Hepatocyte (in vitro differentiated cells): ENCODE data around the gene SATB2. TPM values are rescaled to one million over a fixed set of nuclear protein-coding genes. Genes with fewer than 3 reads are reported as not detected.

Experiments used
- DNase-seq: peaks from one replicate; pipeline ENCODE4 v3.0.0-alpha.2; 2016; ENCODE audit warnings: low spot score
- H2AFZ ChIP-seq: fragments of 200-600 bp; sonication (generic); 2 replicates; pipeline ENCODE4 v1.6.0; 2016; ENCODE audit warnings: antibody characterized with exemption, mild to moderate bottlenecking
- H3K27ac ChIP-seq: fragments of 200-600 bp; sonication (generic); 2 replicates; pipeline ENCODE4 v1.5.1; 2016; ENCODE audit warnings: mild to moderate bottlenecking
- H3K27me3 ChIP-seq: fragments of 200-600 bp; sonication (generic); 2 replicates; pipeline ENCODE4 v1.6.1; 2016
- H3K36me3 ChIP-seq: fragments of 200-600 bp; sonication (generic); replicated peaks from 2 replicates; pipeline ENCODE4 v1.5.1; 2016; ENCODE audit warnings: low read depth; ENCODE audit not compliant: insufficient read depth
- H3K4me1 ChIP-seq: fragments of 200-600 bp; sonication (generic); 2 replicates; pipeline ENCODE4 v1.5.1; 2016; ENCODE audit warnings: mild to moderate bottlenecking, moderate library complexity; ENCODE audit not compliant: insufficient read depth
- H3K4me2 ChIP-seq: fragments of 200-600 bp; sonication (generic); 2 replicates; pipeline ENCODE4 v1.6.0; 2016
- H3K4me3 ChIP-seq: fragments of 200-600 bp; sonication (generic); 2 replicates; pipeline ENCODE4 v1.5.1; 2016; ENCODE audit warnings: mild to moderate bottlenecking
- H3K79me2 ChIP-seq: fragments of 200-600 bp; sonication (generic); 2 replicates; pipeline ENCODE4 v1.6.0; 2017; ENCODE audit warnings: mild to moderate bottlenecking
- H3K9me2 ChIP-seq: fragments of 200-600 bp; sonication (generic); replicated peaks from 2 replicates; pipeline ENCODE4 v1.6.0; 2017; ENCODE audit warnings: mild to moderate bottlenecking; ENCODE audit not compliant: insufficient read depth
- H3K9me3 ChIP-seq: fragments of 200-600 bp; sonication (generic); 2 replicates; pipeline ENCODE4 v1.5.1; 2016; ENCODE audit warnings: low read depth, mild to moderate bottlenecking
- H4K20me1 ChIP-seq: fragments of 200-600 bp; sonication (generic); 2 replicates; pipeline ENCODE4 v1.6.0; 2016; ENCODE audit warnings: mild to moderate bottlenecking; ENCODE audit not compliant: insufficient read depth, poor library complexity, severe bottlenecking
- CTCF ChIP-seq: fragments of 200-600 bp; sonication (generic); IDR thresholded peaks from 2 replicates; pipeline ENCODE4 v1.5.1; 2016; ENCODE audit warnings: antibody characterized with exemption, mild to moderate bottlenecking; ENCODE audit not compliant: poor library complexity
- EZH2 ChIP-seq: fragments of 200-600 bp; sonication (generic); IDR thresholded peaks from 2 replicates; pipeline ENCODE4 v1.6.1; 2016; ENCODE audit warnings: antibody characterized with exemption, mild to moderate bottlenecking, borderline replicate concordance
- EZH2phosphoT487 ChIP-seq: fragments of 200-600 bp; sonication (generic); IDR thresholded peaks from one replicate; pipeline ENCODE4 v1.6.1; 2018; ENCODE audit warnings: antibody characterized with exemption, mild to moderate bottlenecking, low read depth, moderate library complexity; ENCODE audit not compliant: unreplicated experiment, severe bottlenecking
- WGBS: methylation state at CpG from one replicate; pipeline ENCODE4 v1.1.6; 2016; ENCODE audit warnings: low lambda C conversion rate; ENCODE audit errors: missing lambda C conversion rate; 5-methylcytosine and 5-hydroxymethylcytosine counted together
- polyA plus RNA-seq: library from polyadenylated mRNA; unstranded; fragments of >200 nt; fragmentation: Nextera tagmentation; extraction: Ambion mirVana; gene quantifications from 2 replicates; pipeline ENCODE4 v1.2.1, GENCODE V29; 2016
- total RNA-seq: library from RNA; depleted of rRNA; stranded (reverse); fragments of >200 nt; gene quantifications from 2 replicates; pipeline ENCODE4 v1.2.3, GENCODE V29; 2014

The SATB2 gene
- total and polyA plus RNA-seq, 2 experiments from 2014 or later = 1.9 to 8.7 TPM

DNA sequence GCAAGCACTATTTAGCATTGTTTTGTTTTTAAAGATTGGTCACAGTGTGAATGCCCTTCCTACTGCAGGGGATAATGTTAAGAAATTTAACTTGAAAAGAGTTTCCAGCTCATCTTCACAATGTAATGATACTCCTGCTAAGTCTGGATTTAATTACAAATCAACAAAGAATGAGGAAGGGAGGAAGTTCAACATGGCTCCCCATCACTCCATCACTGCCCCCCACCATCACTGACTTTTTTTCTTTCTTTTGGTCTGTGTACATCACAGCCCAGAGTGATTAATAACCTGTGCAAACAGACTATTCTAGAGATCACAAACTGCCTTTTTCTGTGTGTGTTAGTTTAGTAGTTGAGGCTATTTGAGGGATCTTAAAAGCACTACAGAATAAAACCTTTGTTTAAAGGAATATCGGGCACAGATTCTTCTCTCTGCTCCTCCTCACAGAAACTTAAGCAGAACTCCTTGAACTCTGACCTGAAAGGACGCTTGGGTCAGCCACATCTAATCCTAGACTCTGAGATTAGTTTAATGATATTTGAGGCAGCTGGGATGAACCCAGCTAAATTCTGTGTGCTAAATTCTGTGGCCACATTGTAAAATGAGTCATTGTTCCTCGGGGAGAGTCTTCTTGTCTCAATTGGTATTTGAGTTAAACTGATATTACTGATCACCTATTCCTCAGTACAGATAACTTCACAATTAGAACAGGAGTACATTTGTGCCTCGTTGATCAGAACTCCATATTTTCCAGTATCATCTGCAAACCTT, 47.8 kb downstream of the SATB2 start:
- DNase-seq = no peak
- WGBS = 20% methylated on average over 4 of the region's 4 CpGs
- H3K36me3 ChIP-seq = no peaks in the 10 kb centered on the region
- no peaks in the 10 kb centered on the region for H3K27me3 ChIP-seq
- no peaks in the 10 kb centered on the region for H4K20me1 ChIP-seq
- no peak overlapping the region for H2AFZ ChIP-seq
- H3K79me2 ChIP-seq = no peaks in the 10 kb centered on the region
- TF ChIP-seq EZH2 = no peak
- TF ChIP-seq CTCF = no peak
- TF ChIP-seq EZH2phosphoT487 = no peak
- H3K9me3 ChIP-seq = no peaks in the 10 kb centered on the region
- peak overlapping the region; percentile 17 for H3K27ac ChIP-seq
- H3K4me1 ChIP-seq = peaks cover 5% of the 10 kb centered on the region
- H3K9me2 ChIP-seq = no peaks in the 10 kb centered on the region
- H3K4me2 ChIP-seq = no peak overlapping the region
- H3K4me3 ChIP-seq = no peak overlapping the region

- Histone ChIP-seq H3K9me3 (no peaks in the 10 kb centered on the region), H3K9me2 (no peaks in the 10 kb centered on the region), H3K4me3 (no peak overlapping the region), H3K79me2 (no peaks in the 10 kb centered on the region), H3K36me3 (no peaks in the 10 kb centered on the region), H3K4me2 (no peak overlapping the region), H3K27ac (no peak overlapping the region), H4K20me1 (no peaks in the 10 kb centered on the region), H3K4me1 (peaks cover 2% of the 10 kb centered on the region), H3K27me3 (no peaks in the 10 kb centered on the region), H2AFZ (no peak overlapping the region)
- TF ChIP-seq EZH2phosphoT487 (no peak), CTCF (no peak), EZH2 (no peak)
- DNase-seq = no peak
Measured at GRCh38 chr2:199407421-199407820, 50.3 kb downstream of the SATB2 start.

GRCh38 chr2:199405241-199405640, 52.5 kb downstream of the SATB2 start:
- no peak overlapping the region for H3K4me2 ChIP-seq
- H2AFZ ChIP-seq = no peak overlapping the region

More at GRCh38 chr2:199405241-199405640, 52.5 kb downstream of the SATB2 start:
- Histone ChIP-seq H3K36me3 (no peaks in the 10 kb centered on the region), H4K20me1 (no peaks in the 10 kb centered on the region), H3K27ac (no peak overlapping the region), H3K79me2 (no peaks in the 10 kb centered on the region), H3K27me3 (no peaks in the 10 kb centered on the region), H3K9me2 (no peaks in the 10 kb centered on the region), H3K4me3 (no peak overlapping the region), H3K4me1 (no peaks in the 10 kb centered on the region), H3K9me3 (no peaks in the 10 kb centered on the region)
- no peak for DNase-seq
- TF ChIP-seq EZH2phosphoT487 (no peak), CTCF (no peak), EZH2 (no peak)
